B cell (primary cell): ENCODE data around the gene KCNJ14. TPM values are rescaled to one million over a fixed set of nuclear protein-coding genes. Genes with fewer than 3 reads are reported as not detected.
A peak's percentile ranks its signal among the peaks of the same experiment; 100 is the strongest.

ENCODE experiments used
- ATAC-seq: fragments of 200-7000 bp; cut with Tn5 transposase; one replicate; pipeline ENCODE4 v1.10.0; 2021; ENCODE audit warnings: low read depth, mild to moderate bottlenecking, moderate number of reproducible peaks, moderate library complexity
- CTCF ChIA-PET: fragments of 350-600 bp; sonication (Branson Sonifier 250); formaldehyde crosslinking; loops from one replicate; lab custom pipeline; 2021; ENCODE audit warnings: antibody characterized with exemption, inconsistent platforms; lab: Charles Lee
- POLR2A ChIA-PET: fragments of 350-600 bp; sonication (Branson Sonifier 250); formaldehyde crosslinking; loops from one replicate; lab custom pipeline; 2021; ENCODE audit warnings: antibody characterized with exemption; lab: Charles Lee
- DNase-seq: peaks from one replicate; pipeline ENCODE4 v3.0.0; 2013
- H2AFZ ChIP-seq: 2 replicates; pipeline ENCODE4 v1.6.1; 2012; ENCODE audit warnings: mild to moderate bottlenecking, low read depth, low read length; ENCODE audit not compliant: insufficient read depth, poor library complexity, severe bottlenecking
- H3K27ac ChIP-seq, 2 donors: 1 replicate in 1 of 2; 2 replicates in 1 of 2; pipeline ENCODE4 v1.5.1; 2012 to 2013; ENCODE audit warnings: low read length in 2 of 2, mild to moderate bottlenecking in 2 of 2, moderate library complexity in 1 of 2
- H3K27me3 ChIP-seq, 4 experiments: fragments of 200-600 bp in 1 of 4; sonication (generic) in 1 of 4; replicated peaks in 1 of 4; 1 replicate in 2 of 4; 2 replicates in 2 of 4; pipeline versions ENCODE4 v1.6.1 to v1.7.0; 2013 to 2016; ENCODE audit warnings: low read length in 3 of 4, mild to moderate bottlenecking in 2 of 4, mixed read lengths in 1 of 4, moderate library complexity in 1 of 4; ENCODE audit not compliant: insufficient read depth in 4 of 4, control insufficient read depth in 3 of 4; ENCODE audit errors: control extremely low read depth in 1 of 4
- H3K36me3 ChIP-seq, 2 experiments: replicated peaks in 1 of 2; 1 replicate in 1 of 2; 2 replicates in 1 of 2; pipeline versions ENCODE4 v1.6.1 to v1.7.1; 2013; ENCODE audit warnings: low read length in 1 of 2; ENCODE audit not compliant: insufficient read depth in 2 of 2, control insufficient read depth in 1 of 2; ENCODE audit errors: control extremely low read depth in 1 of 2, extremely low read depth in 1 of 2
- H3K4me1 ChIP-seq, 2 donors: fragments of 200-600 bp in 1 of 2; sonication (generic) in 1 of 2; 1 replicate in 1 of 2; 2 replicates in 1 of 2; pipeline versions ENCODE4 v1.5.1 to v1.6.1; 2013 to 2017; ENCODE audit warnings: low read length in 2 of 2; ENCODE audit not compliant: control insufficient read depth in 2 of 2, insufficient read depth in 2 of 2
- H3K4me2 ChIP-seq: replicated peaks from 2 replicates; pipeline ENCODE3; 2012; ENCODE audit warnings: mild to moderate bottlenecking, low read depth, low read length; ENCODE audit not compliant: poor library complexity, severe bottlenecking
- H3K4me3 ChIP-seq, 5 experiments: fragments of 200-600 bp in 1 of 5; sonication (generic) in 1 of 5; 1 replicate in 3 of 5; 2 replicates in 2 of 5; pipeline versions ENCODE4 v1.5.1 to v1.7.0; 2011 to 2016; ENCODE audit warnings: low read length in 4 of 5, mild to moderate bottlenecking in 4 of 5, low read depth in 2 of 5, control low read depth in 1 of 5, moderate library complexity in 1 of 5; ENCODE audit not compliant: insufficient read depth in 1 of 5; ENCODE audit errors: control extremely low read depth in 1 of 5, extremely low read depth in 1 of 5
- H3K79me2 ChIP-seq: fragments of 200-600 bp; sonication (generic); one replicate; pipeline ENCODE4 v1.6.0; 2016; ENCODE audit warnings: low read length; ENCODE audit not compliant: control insufficient read depth, insufficient read depth
- H3K9ac ChIP-seq: fragments of 200-600 bp; sonication (generic); 2 replicates; pipeline ENCODE4 v1.6.1; 2017; ENCODE audit warnings: mild to moderate bottlenecking, low read length, moderate library complexity
- H3K9me3 ChIP-seq, 3 donors: one replicate each; pipeline versions ENCODE4 v1.6.1 to v1.7.1; 2013; ENCODE audit warnings: low read length in 2 of 3; ENCODE audit not compliant: control insufficient read depth in 2 of 3, insufficient read depth in 1 of 3; ENCODE audit errors: control extremely low read depth in 1 of 3
- H4K20me1 ChIP-seq: 2 replicates; pipeline ENCODE4 v1.6.0; 2012; ENCODE audit warnings: mild to moderate bottlenecking, low read length; ENCODE audit not compliant: insufficient read depth, control insufficient read depth, poor library complexity, severe bottlenecking
- H3K27ac Mint-ChIP-seq: one replicate; pipeline ENCODE4 v1.8.0; 2021; ENCODE audit warnings: mixed read lengths
- H3K27me3 Mint-ChIP-seq: one replicate; pipeline ENCODE4 v1.8.0; 2021; ENCODE audit warnings: mixed read lengths
- H3K4me1 Mint-ChIP-seq: one replicate; pipeline ENCODE4 v1.8.0; 2021; ENCODE audit warnings: mixed read lengths
- H3K4me3 Mint-ChIP-seq: one replicate; pipeline ENCODE4 v1.8.0; 2021; ENCODE audit warnings: mixed read lengths
- H3K9me3 Mint-ChIP-seq: one replicate; pipeline ENCODE4 v1.8.0; 2022; ENCODE audit warnings: mixed read lengths; ENCODE audit not compliant: insufficient read depth
- EZH2 ChIP-seq: IDR thresholded peaks from 2 replicates; pipeline ENCODE4 v1.6.1; 2012; ENCODE audit warnings: borderline replicate concordance, low read depth, mild to moderate bottlenecking, moderate library complexity, low read length; ENCODE audit not compliant: insufficient read depth, poor library complexity, severe bottlenecking
- WGBS: methylation state at CpG from one replicate; pipeline ENCODE4 v1.1.5; 2013; ENCODE audit warnings: missing lambda C conversion rate; ENCODE audit not compliant: insufficient coverage; 5-methylcytosine and 5-hydroxymethylcytosine counted together
- intact Hi-C: fragments of 100-400 bp; cut with micrococcal nuclease; formaldehyde crosslinking; loops from one replicate; pipeline ENCODE4 v1.10.0; 2022
- polyA plus RNA-seq: library from polyadenylated mRNA; depleted of rRNA; stranded (reverse); fragments of >200 nt; gene quantifications from 2 replicates; pipeline ENCODE4 v1.2.3, GENCODE V29; 2012
- total RNA-seq, 2 donors: library from RNA; stranded (reverse); fragments of 120-200 nt in 1 of 2; gene quantifications; 1 replicate in 1 of 2; 2 replicates in 1 of 2; pipeline versions ENCODE4 v1.2.3 to v1.2.4, GENCODE V29; 2013 to 2022
- TF ChIP-seq, protein P1 (sequence below): fragments of 200-600 bp; IDR thresholded peaks from one replicate; pipeline ENCODE4 v1.8.0; 2022; ENCODE audit warnings: antibody characterized with exemption, mild to moderate bottlenecking

Gene KCNJ14
- total and polyA plus RNA-seq, 2 donors (not counting 1 experiment from before 2014, with no cell fraction given): 1.5 to 2.3 TPM

GRCh38 chr19:48514123-48514458, 58.7 kb downstream of the KCNJ14 start:
- peaks cover 0 to 37% (median 14%) of the 10 kb centered on the region in 4 experiments for H3K27me3 ChIP-seq
- ATAC-seq (no peak), DNase-seq (no peak)
- H3K9me3 ChIP-seq: peaks cover 0 to 7% (median 0%) of the 10 kb centered on the region in 3 donors
- H3K4me3 ChIP-seq: peak overlapping the region in 3 of 5 experiments; percentile 73 to 82 (median 77)
- no peak overlapping the region for H3K27ac Mint-ChIP-seq
- intact Hi-C loops: loop anchor here (1.0 to 5.0 kb wide), 3 partner anchors 69 to 192 kb away; partner anchors contain the start of genes GRWD1, SYNGR4 and TMEM143
- peak overlapping the region; percentile 87 for H2AFZ ChIP-seq
- H3K4me2 ChIP-seq: peak overlapping the region; percentile 95
- no peak overlapping the region for H3K27ac ChIP-seq
- 43% methylated on average over 11 of the region's 11 CpGs for WGBS
- POLR2A ChIA-PET: interaction anchor here (0.6 kb wide), 2 partner anchors 12 to 75 kb away, joined by 3 read pairs; no protein-coding TSS in a partner anchor
- H3K79me2 ChIP-seq: no peaks in the 10 kb centered on the region
- H3K36me3 ChIP-seq: no peaks in the 10 kb centered on the region
- no peaks in the 10 kb centered on the region for H4K20me1 ChIP-seq
- peaks cover 15% of the 10 kb centered on the region for H3K27me3 Mint-ChIP-seq
- H3K9ac ChIP-seq: peak overlapping the region; percentile 84
- CTCF ChIA-PET: interaction anchor here (0.7 to 1.4 kb wide), 2 partner anchors 75 to 1197 kb away, joined by 3 to 4 read pairs; no protein-coding TSS in a partner anchor
- H3K9me3 Mint-ChIP-seq: no peaks in the 10 kb centered on the region
- peaks cover 15% of the 10 kb centered on the region for H3K4me1 Mint-ChIP-seq
- peaks cover 28 to 30% of the 10 kb centered on the region in 2 donors for H3K4me1 ChIP-seq
- TF ChIP-seq, protein P1, sequence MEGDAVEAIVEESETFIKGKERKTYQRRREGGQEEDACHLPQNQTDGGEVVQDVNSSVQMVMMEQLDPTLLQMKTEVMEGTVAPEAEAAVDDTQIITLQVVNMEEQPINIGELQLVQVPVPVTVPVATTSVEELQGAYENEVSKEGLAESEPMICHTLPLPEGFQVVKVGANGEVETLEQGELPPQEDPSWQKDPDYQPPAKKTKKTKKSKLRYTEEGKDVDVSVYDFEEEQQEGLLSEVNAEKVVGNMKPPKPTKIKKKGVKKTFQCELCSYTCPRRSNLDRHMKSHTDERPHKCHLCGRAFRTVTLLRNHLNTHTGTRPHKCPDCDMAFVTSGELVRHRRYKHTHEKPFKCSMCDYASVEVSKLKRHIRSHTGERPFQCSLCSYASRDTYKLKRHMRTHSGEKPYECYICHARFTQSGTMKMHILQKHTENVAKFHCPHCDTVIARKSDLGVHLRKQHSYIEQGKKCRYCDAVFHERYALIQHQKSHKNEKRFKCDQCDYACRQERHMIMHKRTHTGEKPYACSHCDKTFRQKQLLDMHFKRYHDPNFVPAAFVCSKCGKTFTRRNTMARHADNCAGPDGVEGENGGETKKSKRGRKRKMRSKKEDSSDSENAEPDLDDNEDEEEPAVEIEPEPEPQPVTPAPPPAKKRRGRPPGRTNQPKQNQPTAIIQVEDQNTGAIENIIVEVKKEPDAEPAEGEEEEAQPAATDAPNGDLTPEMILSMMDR: no peak
- no peak for TF ChIP-seq EZH2
- no peak overlapping the region for H3K4me3 Mint-ChIP-seq

- Histone ChIP-seq H4K20me1 (no peaks in the 10 kb centered on the region), H3K27me3 (peaks cover 0 to 17% (median 11%) of the 10 kb centered on the region in 4 experiments), H3K79me2 (no peaks in the 10 kb centered on the region), H3K9me3 (no peaks in the 10 kb centered on the region), H3K4me2 (no peak overlapping the region), H3K9ac (no peak overlapping the region), H2AFZ (no peak overlapping the region), H3K36me3 (no peaks in the 10 kb centered on the region), H3K4me3 (no peak overlapping the region), H3K27ac (no peak overlapping the region), H3K4me1 (peaks cover 17 to 18% of the 10 kb centered on the region in 2 donors)
- ChIA-PET CTCF (interaction anchor here (1.0 kb wide), 1 partner anchor 183 kb away, joined by 4 read pairs; no protein-coding TSS in a partner anchor), POLR2A (no interaction called here)
- TF ChIP-seq EZH2: no peak
- TF ChIP-seq, protein P1: no peak
- DNase-seq: no peak
- intact Hi-C loops: no loop called here
- H3K4me1 Mint-ChIP-seq: peaks cover 4% of the 10 kb centered on the region
- no peak overlapping the region for H3K27ac Mint-ChIP-seq
- 87% methylated on average over 8 of the region's 8 CpGs for WGBS
- H3K27me3 Mint-ChIP-seq: no peaks in the 10 kb centered on the region
- H3K4me3 Mint-ChIP-seq: no peak overlapping the region
- ATAC-seq: no peak
- H3K9me3 Mint-ChIP-seq: no peaks in the 10 kb centered on the region
Observed at GRCh38 chr19:48516536-48516935, 61.2 kb downstream of the KCNJ14 start.
